AG08396 (cell line): Measurements from ENCODE around the gene ACO2.
A peak's percentile ranks its signal among the peaks of the same experiment; 100 is the strongest.
"Not testable (repeated sequence)": the region's sequence is repeated elsewhere in the genome, so short reads cannot be mapped to it uniquely, and the experiment has no call there.

Experiments used
- DNase-seq: peaks from one replicate; pipeline ENCODE4 v3.0.0; 2012; ENCODE audit warnings: low spot score, mixed read lengths

Gene ACO2

GRCh38 chr22:41572305-41572704 lies 103.4 kb downstream of the ACO2 start:
- not testable (repeated sequence) for DNase-seq

GRCh38 chr22:41573677-41574076 lies 104.8 kb downstream of the ACO2 start:
- no peak for DNase-seq

GRCh38 chr22:41574847-41575381 lies 106.0 kb downstream of the ACO2 start:
- DNase-seq: no peak

GRCh38 chr22:41575533-41575932 lies 106.6 kb downstream of the ACO2 start:
- DNase-seq: no peak

- DNase-seq: peak; percentile 66
These were observed 108.0 kb downstream of the ACO2 start for GRCh38 chr22:41576877-41577276.

- DNase-seq: no peak
These were observed 109.2 kb downstream of the ACO2 start for GRCh38 chr22:41578114-41578513.
